ENCODE data around the gene PRKAG1. TPM values are rescaled to one million over a fixed set of nuclear protein-coding genes. Genes with fewer than 3 reads are reported as not detected.

The PRKAG1 gene
- total RNA-seq, 1 experiment from 2014 or later, result 50.7 TPM

- H3K36me3 ChIP-seq (ENCODE audit: insufficient read depth, low read length, poor library complexity, severe bottlenecking), result no peaks in the 10 kb centered on the region
- H3K9me3 ChIP-seq (ENCODE audit: low read depth, low read length, poor library complexity, severe bottlenecking), result no peaks in the 10 kb centered on the region
- no peak overlapping the region for H3K4me3 ChIP-seq (ENCODE audit: low read depth, low read length, poor library complexity, severe bottlenecking)
- BruUV-seq (replicated peaks), result no TSS peak
- peaks cover 25% of the 10 kb centered on the region for H3K4me1 ChIP-seq (ENCODE audit: insufficient read depth, low read length, poor library complexity, severe bottlenecking)
- POLR2A ChIA-PET (ENCODE audit: low non-redundant PET), result no interaction called here
- H3K27me3 ChIP-seq (replicated peaks; ENCODE audit: insufficient read depth, low read depth, low read length, poor library complexity), result peaks cover 66% of the 10 kb centered on the region
- DNase-seq (ENCODE audit: low spot score), result no peak
- no peak for TF ChIP-seq EZH2 (IDR thresholded peaks at IDR 0.05; ENCODE audit: borderline replicate concordance, low read depth, low read length, poor library complexity, severe bottlenecking)
- peak; percentile 67 for TF ChIP-seq CTCF (conservative IDR thresholded peaks at IDR 0.05; ENCODE audit: low read depth, low read length)
- no peak overlapping the region for H3K27ac ChIP-seq (ENCODE audit: low read depth, low read length, poor library complexity, severe bottlenecking)
- intact Hi-C loops (cut with micrococcal nuclease; ENCODE audit: unreplicated experiment), result no loop called here
- CTCF ChIA-PET, result no interaction called here
These were observed 44.5 kb downstream of the PRKAG1 start for GRCh38 chr12:48973941-48974673.

- TF ChIP-seq EZH2 (IDR thresholded peaks at IDR 0.05; ENCODE audit: borderline replicate concordance, low read depth, low read length, poor library complexity, severe bottlenecking), result no peak
- TF ChIP-seq CTCF (conservative IDR thresholded peaks at IDR 0.05; ENCODE audit: low read depth, low read length), result no peak
- H3K36me3 ChIP-seq (ENCODE audit: insufficient read depth, low read length, poor library complexity, severe bottlenecking), result no peaks in the 10 kb centered on the region
- intact Hi-C loops (cut with micrococcal nuclease; ENCODE audit: unreplicated experiment), result no loop called here
- peaks cover 21% of the 10 kb centered on the region for H3K4me1 ChIP-seq (ENCODE audit: insufficient read depth, low read length, poor library complexity, severe bottlenecking)
- no TSS peak for BruUV-seq (replicated peaks)
- H3K27ac ChIP-seq (ENCODE audit: low read depth, low read length, poor library complexity, severe bottlenecking), result no peak overlapping the region
- H3K27me3 ChIP-seq (replicated peaks; ENCODE audit: insufficient read depth, low read depth, low read length, poor library complexity), result peaks cover 61% of the 10 kb centered on the region
- CTCF ChIA-PET, result interaction anchor here (0.7 kb wide), 1 partner anchor 273 kb away, joined by 3 read pairs; no protein-coding TSS in a partner anchor
- POLR2A ChIA-PET (ENCODE audit: low non-redundant PET), result no interaction called here
- no peaks in the 10 kb centered on the region for H3K9me3 ChIP-seq (ENCODE audit: low read depth, low read length, poor library complexity, severe bottlenecking)
- no peak overlapping the region for H3K4me3 ChIP-seq (ENCODE audit: low read depth, low read length, poor library complexity, severe bottlenecking)
- no peak for DNase-seq (ENCODE audit: low spot score)
These were observed 45.0 kb downstream of the PRKAG1 start for GRCh38 chr12:48973531-48973930.

- CTCF ChIA-PET, result interaction anchor here (0.7 to 0.8 kb wide), 2 partner anchors 16 to 274 kb away, joined by 3 to 4 read pairs; partner anchors contain the start of gene ARF3
- peaks cover 56% of the 10 kb centered on the region for H3K27me3 ChIP-seq (replicated peaks; ENCODE audit: insufficient read depth, low read depth, low read length, poor library complexity)
These were observed 45.6 kb downstream of the PRKAG1 start for GRCh38 chr12:48972952-48973483.

More at GRCh38 chr12:48972952-48973483, 45.6 kb downstream of the PRKAG1 start:
- TF ChIP-seq EZH2 (IDR thresholded peaks at IDR 0.05; ENCODE audit: borderline replicate concordance, low read depth, low read length, poor library complexity, severe bottlenecking), result no peak
- TF ChIP-seq CTCF (conservative IDR thresholded peaks at IDR 0.05; ENCODE audit: low read depth, low read length), result no peak
- Histone ChIP-seq H3K27ac (ENCODE audit: low read depth, low read length, poor library complexity, severe bottlenecking) (no peak overlapping the region), H3K4me3 (ENCODE audit: low read depth, low read length, poor library complexity, severe bottlenecking) (no peak overlapping the region), H3K4me1 (ENCODE audit: insufficient read depth, low read length, poor library complexity, severe bottlenecking) (peaks cover 16% of the 10 kb centered on the region), H3K36me3 (ENCODE audit: insufficient read depth, low read length, poor library complexity, severe bottlenecking) (no peaks in the 10 kb centered on the region), H3K9me3 (ENCODE audit: low read depth, low read length, poor library complexity, severe bottlenecking) (no peaks in the 10 kb centered on the region)
- no TSS peak for BruUV-seq (replicated peaks)
- intact Hi-C loops (cut with micrococcal nuclease; ENCODE audit: unreplicated experiment), result no loop called here
- POLR2A ChIA-PET (ENCODE audit: low non-redundant PET), result no interaction called here
- DNase-seq (ENCODE audit: low spot score), result no peak

Data from A673 (cell line).